ENCODE data around the gene NPW. TPM values are rescaled to one million over a fixed set of nuclear protein-coding genes. Genes with fewer than 3 reads are reported as not detected.

Gene NPW
- total and polyA plus RNA-seq, 9 of the 15 experiments (the other 6 are each of a cell fraction or from before 2014, with no cell fraction given): 0.14 to 4.0 (median 2.6) TPM; not detected in 4

DNA sequence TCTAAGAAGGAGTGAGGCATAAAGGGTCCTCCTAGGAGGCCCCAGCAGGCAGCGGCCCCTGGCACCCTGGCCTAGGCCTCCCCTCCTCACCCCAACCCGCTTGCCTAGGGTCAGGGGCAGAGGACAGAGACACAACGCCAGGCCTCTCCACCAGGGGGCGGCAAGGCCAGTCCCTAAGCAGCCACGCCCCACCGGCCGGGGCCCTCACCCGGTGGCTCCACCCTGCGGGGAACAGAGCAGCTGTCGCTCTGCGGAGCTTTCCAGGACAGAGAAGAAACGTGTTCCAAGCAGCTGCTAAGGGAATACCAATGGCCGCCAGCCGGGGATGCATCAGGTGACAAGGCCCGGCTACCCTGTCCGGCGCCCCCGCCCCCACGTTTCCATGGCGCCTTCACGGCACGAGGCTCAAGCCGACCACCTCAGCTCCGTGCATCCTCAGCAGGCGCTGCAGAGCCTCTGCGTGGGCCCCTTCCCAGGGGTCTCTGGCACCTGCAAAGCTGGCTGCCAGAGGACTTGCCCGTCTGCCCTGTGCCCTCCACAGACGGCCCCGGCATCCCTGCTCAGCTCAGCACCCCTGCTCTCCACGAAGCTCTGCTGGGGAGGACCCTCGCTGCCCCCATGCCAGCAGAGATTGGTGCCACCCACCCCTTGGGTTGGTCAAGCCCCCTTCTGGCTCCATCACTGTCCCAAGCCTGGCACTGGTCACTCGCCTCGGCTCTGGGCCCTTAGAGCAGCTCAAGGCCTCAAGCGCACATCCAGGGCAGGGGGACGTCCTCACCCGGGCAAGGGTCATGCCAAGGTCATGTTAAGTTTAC, 15.6 kb upstream of the NPW start (continued):
- TF ChIP-seq, protein P1, sequence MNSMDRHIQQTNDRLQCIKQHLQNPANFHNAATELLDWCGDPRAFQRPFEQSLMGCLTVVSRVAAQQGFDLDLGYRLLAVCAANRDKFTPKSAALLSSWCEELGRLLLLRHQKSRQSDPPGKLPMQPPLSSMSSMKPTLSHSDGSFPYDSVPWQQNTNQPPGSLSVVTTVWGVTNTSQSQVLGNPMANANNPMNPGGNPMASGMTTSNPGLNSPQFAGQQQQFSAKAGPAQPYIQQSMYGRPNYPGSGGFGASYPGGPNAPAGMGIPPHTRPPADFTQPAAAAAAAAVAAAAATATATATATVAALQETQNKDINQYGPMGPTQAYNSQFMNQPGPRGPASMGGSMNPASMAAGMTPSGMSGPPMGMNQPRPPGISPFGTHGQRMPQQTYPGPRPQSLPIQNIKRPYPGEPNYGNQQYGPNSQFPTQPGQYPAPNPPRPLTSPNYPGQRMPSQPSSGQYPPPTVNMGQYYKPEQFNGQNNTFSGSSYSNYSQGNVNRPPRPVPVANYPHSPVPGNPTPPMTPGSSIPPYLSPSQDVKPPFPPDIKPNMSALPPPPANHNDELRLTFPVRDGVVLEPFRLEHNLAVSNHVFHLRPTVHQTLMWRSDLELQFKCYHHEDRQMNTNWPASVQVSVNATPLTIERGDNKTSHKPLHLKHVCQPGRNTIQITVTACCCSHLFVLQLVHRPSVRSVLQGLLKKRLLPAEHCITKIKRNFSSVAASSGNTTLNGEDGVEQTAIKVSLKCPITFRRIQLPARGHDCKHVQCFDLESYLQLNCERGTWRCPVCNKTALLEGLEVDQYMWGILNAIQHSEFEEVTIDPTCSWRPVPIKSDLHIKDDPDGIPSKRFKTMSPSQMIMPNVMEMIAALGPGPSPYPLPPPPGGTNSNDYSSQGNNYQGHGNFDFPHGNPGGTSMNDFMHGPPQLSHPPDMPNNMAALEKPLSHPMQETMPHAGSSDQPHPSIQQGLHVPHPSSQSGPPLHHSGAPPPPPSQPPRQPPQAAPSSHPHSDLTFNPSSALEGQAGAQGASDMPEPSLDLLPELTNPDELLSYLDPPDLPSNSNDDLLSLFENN (IDR thresholded peaks at IDR 0.05; ENCODE audit: low read depth in 2 of 2, low read length in 2 of 2): no peak
- TF ChIP-seq FOXJ3 (CRISPR knock-in tag; IDR thresholded peaks at IDR 0.05): no peak
- TF ChIP-seq ZNF175 (CRISPR knock-in tag; IDR thresholded peaks at IDR 0.05; ENCODE audit: low read depth): no peak
- TF ChIP-seq, protein P2, sequence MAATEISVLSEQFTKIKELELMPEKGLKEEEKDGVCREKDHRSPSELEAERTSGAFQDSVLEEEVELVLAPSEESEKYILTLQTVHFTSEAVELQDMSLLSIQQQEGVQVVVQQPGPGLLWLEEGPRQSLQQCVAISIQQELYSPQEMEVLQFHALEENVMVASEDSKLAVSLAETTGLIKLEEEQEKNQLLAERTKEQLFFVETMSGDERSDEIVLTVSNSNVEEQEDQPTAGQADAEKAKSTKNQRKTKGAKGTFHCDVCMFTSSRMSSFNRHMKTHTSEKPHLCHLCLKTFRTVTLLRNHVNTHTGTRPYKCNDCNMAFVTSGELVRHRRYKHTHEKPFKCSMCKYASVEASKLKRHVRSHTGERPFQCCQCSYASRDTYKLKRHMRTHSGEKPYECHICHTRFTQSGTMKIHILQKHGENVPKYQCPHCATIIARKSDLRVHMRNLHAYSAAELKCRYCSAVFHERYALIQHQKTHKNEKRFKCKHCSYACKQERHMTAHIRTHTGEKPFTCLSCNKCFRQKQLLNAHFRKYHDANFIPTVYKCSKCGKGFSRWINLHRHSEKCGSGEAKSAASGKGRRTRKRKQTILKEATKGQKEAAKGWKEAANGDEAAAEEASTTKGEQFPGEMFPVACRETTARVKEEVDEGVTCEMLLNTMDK (IDR thresholded peaks at IDR 0.05; ENCODE audit: borderline replicate concordance, insufficient read depth, low read depth, low read length, poor library complexity, severe bottlenecking): peak; percentile 100
- no peak for TF ChIP-seq BRCA1 (IDR thresholded peaks at IDR 0.05)
- TF ChIP-seq BRCA1 (CRISPR knock-in tag; IDR thresholded peaks at IDR 0.05): no peak
- TF ChIP-seq ZNF695 (CRISPR knock-in tag; IDR thresholded peaks at IDR 0.05): no peak
- TF ChIP-seq, protein P3, sequence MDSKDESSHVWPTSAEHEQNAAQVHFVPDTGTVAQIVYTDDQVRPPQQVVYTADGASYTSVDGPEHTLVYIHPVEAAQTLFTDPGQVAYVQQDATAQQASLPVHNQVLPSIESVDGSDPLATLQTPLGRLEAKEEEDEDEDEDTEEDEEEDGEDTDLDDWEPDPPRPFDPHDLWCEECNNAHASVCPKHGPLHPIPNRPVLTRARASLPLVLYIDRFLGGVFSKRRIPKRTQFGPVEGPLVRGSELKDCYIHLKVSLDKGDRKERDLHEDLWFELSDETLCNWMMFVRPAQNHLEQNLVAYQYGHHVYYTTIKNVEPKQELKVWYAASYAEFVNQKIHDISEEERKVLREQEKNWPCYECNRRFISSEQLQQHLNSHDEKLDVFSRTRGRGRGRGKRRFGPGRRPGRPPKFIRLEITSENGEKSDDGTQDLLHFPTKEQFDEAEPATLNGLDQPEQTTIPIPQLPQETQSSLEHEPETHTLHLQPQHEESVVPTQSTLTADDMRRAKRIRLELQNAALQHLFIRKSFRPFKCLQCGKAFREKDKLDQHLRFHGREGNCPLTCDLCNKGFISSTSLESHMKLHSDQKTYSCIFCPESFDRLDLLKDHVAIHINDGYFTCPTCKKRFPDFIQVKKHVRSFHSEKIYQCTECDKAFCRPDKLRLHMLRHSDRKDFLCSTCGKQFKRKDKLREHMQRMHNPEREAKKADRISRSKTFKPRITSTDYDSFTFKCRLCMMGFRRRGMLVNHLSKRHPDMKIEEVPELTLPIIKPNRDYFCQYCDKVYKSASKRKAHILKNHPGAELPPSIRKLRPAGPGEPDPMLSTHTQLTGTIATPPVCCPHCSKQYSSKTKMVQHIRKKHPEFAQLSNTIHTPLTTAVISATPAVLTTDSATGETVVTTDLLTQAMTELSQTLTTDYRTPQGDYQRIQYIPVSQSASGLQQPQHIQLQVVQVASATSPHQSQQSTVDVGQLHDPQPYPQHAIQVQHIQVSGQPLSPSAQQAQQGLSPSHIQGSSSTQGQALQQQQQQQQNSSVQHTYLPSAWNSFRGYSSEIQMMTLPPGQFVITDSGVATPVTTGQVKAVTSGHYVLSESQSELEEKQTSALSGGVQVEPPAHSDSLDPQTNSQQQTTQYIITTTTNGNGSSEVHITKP (IDR thresholded peaks at IDR 0.05; ENCODE audit: partially characterized antibody): no peak
- TF ChIP-seq ZNF146 (CRISPR knock-in tag; IDR thresholded peaks at IDR 0.05; ENCODE audit: unreplicated experiment): no peak
- TF ChIP-seq ZNF696 (CRISPR knock-in tag; conservative IDR thresholded peaks at IDR 0.05): no peak
- peak; percentile 60; the same call in 1 of the 2 replicates for TF ChIP-seq SOX6 (IDR thresholded peaks at IDR 0.05)
- TF ChIP-seq HOXB6 (CRISPR knock-in tag; IDR thresholded peaks at IDR 0.05; ENCODE audit: borderline replicate concordance): no peak
- peak; percentile 65 for TF ChIP-seq RBFOX2 (IDR thresholded peaks at IDR 0.05; ENCODE audit: low read depth, low read length)
- TF ChIP-seq MAFF (IDR thresholded peaks at IDR 0.05; ENCODE audit: low read length): no peak

All from K562 (cell line).